Coronary artery (tissue), 2 donors: ENCODE measurements around the gene ATAD5.
"Not testable (repeated sequence)": the region's sequence is repeated elsewhere in the genome, so short reads cannot be mapped to it uniquely, and the experiment has no call there.

Source experiments
- DNase-seq: peaks from one replicate; pipeline ENCODE4 v3.0.0-alpha.2; 2017; ENCODE audit warnings: low spot score
- H3K27ac ChIP-seq, 2 donors: fragments of 200-600 bp; sonication (generic); one replicate each; pipeline ENCODE4 v1.5.1; 2016 to 2019
- H3K4me3 ChIP-seq: fragments of 200-600 bp; sonication (generic); 2 replicates; pipeline ENCODE4 v1.5.1; 2016; ENCODE audit warnings: mild to moderate bottlenecking, moderate library complexity
- CTCF ChIP-seq: fragments of 200-600 bp; sonication (generic); IDR thresholded peaks from one replicate; pipeline ENCODE4 v1.5.1; 2019; ENCODE audit warnings: antibody characterized with exemption

Gene ATAD5

DNA sequence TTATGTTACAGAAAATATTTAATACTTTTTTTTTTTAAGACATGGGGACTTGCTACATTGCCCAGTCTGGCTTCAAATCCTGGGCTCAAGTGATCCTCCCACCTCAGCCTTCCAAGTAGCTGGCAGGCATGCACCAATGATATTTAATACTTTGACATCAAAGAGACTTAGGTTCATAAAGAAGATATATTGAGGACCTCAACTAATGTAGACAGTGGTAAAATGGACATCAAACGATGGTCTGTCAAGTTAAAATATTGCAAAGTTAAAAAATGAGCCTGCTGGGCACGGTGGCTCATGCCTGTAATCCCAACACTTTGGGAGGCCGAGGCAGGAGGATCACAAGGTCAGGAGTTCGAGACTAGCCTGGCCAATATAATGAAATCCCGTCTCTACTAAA, 65.5 kb downstream of the ATAD5 start:
- DNase-seq = no peak
- TF ChIP-seq CTCF = no peak
- Histone ChIP-seq H3K4me3 (no peak overlapping the region), H3K27ac (no peak overlapping the region)

- DNase-seq = no peak
- Histone ChIP-seq H3K27ac (peak overlapping the region; percentile 85 to 89), H3K4me3 (peak overlapping the region; percentile 80)
- TF ChIP-seq CTCF = no peak
Measured at GRCh38 chr17:30905742-30906100, 74.0 kb downstream of the ATAD5 start.

- no peak for TF ChIP-seq CTCF
- peak; percentile 90 for DNase-seq
- Histone ChIP-seq H3K27ac (peak within 1 kb of the TSS; percentile 85 to 89), H3K4me3 (peak within 1 kb of the TSS; percentile 80)
Measured at GRCh38 chr17:30906101-30906911, 74.5 kb downstream of the ATAD5 start, which contains the start of gene TEFM. Gene TEFM, minus strand, starts transcription at chr17:30906238. Its CDS starts 40 bp downstream, at chr17:30906198.

DNA sequence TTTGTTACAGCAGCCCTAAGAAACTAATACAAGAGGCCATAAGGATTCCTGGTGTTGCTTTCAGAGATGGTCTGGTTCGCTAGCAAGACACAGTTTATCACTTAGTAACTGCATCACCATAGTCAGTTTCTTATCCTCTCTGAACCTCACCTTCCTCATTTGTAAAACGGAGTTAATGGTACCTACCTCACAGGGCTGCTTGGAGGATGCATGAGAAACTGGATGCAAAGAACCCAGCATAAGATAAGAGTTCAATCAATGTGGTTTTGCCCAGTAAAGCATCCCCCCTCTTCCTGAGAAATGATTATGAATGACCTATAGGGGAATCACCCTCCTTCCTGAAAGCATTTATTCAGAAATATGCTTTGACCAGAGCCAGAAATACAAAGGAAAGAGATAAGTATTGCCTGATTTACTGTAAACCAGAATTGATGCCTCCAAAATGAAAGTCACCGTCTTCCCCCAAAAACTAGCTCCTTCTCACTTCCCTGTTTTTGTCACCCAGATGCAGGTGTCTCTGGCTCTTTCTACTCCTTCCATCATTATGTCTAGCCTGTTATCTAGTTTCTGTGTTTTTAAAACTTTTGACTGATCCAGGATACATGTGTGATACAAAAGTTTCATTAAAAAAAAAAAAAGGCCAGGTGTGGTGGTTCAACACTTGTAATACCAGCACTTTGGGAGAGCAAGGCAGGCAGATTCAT, 77.1 kb downstream of the ATAD5 start:
- Histone ChIP-seq H3K27ac (no peak overlapping the region), H3K4me3 (no peak overlapping the region)
- DNase-seq = no peak
- no peak for TF ChIP-seq CTCF

DNA sequence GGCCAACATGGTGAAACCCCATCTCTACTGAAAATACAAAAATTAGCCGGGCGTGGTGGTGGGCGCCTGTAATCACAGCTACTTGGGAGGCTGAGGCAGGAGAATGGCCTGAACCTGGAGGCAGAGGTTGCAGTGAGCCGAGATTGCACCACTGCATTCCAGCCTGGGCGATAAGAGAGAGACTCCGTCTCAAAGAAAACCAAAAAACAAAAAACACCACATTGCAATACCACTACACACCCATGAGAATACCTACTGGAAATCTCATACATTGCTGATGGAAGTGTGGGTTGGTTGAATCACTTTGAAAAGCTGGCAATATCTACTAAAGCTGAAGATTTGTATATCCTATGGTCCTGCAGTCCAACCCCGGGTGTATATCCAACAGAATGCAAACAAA, 78.4 kb downstream of the ATAD5 start:
- not testable (repeated sequence) for DNase-seq, H3K27ac ChIP-seq, H3K4me3 ChIP-seq

GRCh38 chr17:30913955-30914354, 82.2 kb downstream of the ATAD5 start:
- TF ChIP-seq CTCF = no peak
- no peak overlapping the region for H3K4me3 ChIP-seq
- no peak for DNase-seq
- no peak overlapping the region for H3K27ac ChIP-seq

DNA sequence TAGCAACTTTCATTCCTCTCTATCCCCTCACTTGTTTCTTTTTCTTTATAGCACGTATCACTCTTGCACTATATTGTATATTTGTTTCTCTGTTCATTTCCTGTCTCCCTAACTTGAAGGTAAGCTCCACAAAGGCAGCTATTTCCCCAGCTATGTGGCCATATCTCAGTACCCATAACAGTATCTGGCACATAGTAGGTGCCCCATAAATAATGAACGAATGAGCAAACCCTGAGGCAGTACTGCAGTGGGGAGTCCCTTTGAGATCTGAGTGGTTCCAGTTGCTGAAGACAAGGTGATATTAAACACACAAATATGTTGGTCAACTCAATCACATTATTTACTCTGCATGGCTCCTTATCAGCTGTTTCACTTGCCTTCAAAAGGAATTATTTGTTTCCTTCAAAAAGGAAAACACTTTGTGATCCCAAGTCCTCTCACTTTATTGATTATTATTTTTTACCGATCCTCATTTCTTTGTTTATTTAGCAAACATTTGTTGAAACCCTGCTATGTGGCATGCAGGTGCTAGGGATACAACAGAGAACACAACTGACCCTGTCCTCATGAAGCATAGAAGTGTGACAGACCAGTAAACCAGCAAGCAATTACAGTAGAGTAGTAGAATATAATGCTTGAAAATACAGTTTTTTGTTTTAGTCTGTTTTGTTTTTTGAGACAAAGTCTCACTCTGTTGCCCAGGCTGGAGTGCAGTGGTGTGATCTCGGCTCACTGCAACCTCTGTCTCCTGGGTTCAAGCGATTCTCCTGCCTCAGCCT, 84.3 kb downstream of the ATAD5 start:
- Histone ChIP-seq H3K27ac (no peak overlapping the region), H3K4me3 (no peak overlapping the region)
- no peak for DNase-seq
- TF ChIP-seq CTCF = no peak
